Epithelial cell of proximal tubule (primary cell): ENCODE measurements around the gene PXYLP1. TPM values are rescaled to one million over a fixed set of nuclear protein-coding genes. Genes with fewer than 3 reads are reported as not detected.

ENCODE experiments used
- DNase-seq: peaks from one replicate; pipeline ENCODE4 v3.0.0-alpha.2; 2011; ENCODE audit warnings: low read depth
- H3K4me3 ChIP-seq: 2 replicates; pipeline ENCODE4 v1.5.1; 2011; ENCODE audit warnings: low read depth, mild to moderate bottlenecking, low read length
- total RNA-seq: library from RNA; depleted of rRNA; stranded (reverse); fragments of >200 nt; gene quantifications from 2 replicates; pipeline ENCODE4 v1.2.3, GENCODE V29; 2015
- TF ChIP-seq, protein P1 (sequence below): conservative IDR thresholded peaks from 2 replicates; pipeline ENCODE4 v1.5.1; 2012; ENCODE audit warnings: low read depth, mild to moderate bottlenecking, low read length

The PXYLP1 gene
- total RNA-seq, 1 donor from 2014 or later: 12.4 TPM

DNA sequence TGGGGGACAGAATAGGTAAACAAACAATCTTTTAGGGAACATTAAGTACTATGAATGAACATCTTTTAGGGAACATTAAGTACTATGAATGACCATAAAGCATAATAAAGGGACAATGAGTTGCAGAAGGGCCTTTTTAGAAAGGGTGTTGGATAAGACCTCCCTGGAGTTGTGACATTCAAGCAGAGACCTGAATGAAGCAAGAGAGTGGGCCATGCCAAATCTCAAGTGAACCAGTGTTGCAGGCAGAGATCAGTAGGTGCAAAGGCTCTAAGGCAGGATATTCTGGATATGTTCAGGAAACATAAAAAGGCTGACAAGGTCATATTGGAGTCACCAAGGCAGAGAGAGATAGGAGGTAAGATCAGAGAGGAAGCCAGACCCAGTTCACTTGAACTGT is 107.3 kb downstream of the PXYLP1 start:
- TF ChIP-seq, protein P1, sequence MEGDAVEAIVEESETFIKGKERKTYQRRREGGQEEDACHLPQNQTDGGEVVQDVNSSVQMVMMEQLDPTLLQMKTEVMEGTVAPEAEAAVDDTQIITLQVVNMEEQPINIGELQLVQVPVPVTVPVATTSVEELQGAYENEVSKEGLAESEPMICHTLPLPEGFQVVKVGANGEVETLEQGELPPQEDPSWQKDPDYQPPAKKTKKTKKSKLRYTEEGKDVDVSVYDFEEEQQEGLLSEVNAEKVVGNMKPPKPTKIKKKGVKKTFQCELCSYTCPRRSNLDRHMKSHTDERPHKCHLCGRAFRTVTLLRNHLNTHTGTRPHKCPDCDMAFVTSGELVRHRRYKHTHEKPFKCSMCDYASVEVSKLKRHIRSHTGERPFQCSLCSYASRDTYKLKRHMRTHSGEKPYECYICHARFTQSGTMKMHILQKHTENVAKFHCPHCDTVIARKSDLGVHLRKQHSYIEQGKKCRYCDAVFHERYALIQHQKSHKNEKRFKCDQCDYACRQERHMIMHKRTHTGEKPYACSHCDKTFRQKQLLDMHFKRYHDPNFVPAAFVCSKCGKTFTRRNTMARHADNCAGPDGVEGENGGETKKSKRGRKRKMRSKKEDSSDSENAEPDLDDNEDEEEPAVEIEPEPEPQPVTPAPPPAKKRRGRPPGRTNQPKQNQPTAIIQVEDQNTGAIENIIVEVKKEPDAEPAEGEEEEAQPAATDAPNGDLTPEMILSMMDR: no peak
- H3K4me3 ChIP-seq: no peak overlapping the region
- no peak for DNase-seq

DNA sequence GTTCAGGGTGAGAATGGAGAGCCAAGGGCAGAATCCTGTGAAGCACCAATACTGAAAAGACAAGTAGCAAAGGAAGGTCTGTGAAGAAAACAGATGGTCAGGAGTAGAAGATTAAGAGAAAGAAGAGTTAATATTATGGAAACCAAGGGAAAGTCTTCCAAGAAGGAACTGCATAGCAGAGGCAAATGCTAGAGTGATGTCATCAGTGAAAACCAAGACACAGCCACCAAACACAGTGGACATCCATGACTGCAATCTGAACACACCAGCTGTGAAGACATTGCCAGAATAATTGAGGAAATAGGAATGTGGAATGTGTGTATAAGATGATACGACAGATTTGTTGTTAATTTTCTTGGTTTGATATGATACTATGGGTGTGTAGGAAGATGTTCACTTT is 109.9 kb downstream of the PXYLP1 start:
- H3K4me3 ChIP-seq: no peak overlapping the region
- TF ChIP-seq, protein P1: no peak
- no peak for DNase-seq

DNA sequence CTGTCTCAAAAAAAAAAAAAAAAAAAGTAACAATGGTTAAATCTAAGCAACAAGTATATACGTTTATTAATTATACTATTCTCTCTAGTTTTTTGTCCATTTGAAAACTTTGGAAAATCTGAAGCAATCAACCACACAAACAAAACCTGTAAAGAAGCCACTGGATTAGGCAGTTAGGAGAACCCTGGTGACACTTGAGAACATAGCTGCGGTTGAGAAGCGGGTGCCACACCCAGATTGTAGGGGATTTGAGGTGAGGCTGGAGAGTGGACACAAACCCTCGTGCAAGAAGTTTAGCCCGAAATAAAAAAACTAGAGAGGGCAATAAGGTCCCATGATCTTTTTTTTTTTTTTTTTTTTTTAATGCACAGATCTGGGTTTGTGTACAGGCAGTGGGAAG is 110.8 kb downstream of the PXYLP1 start:
- H3K4me3 ChIP-seq: no peak overlapping the region
- no peak for DNase-seq
- TF ChIP-seq, protein P1: no peak

DNA sequence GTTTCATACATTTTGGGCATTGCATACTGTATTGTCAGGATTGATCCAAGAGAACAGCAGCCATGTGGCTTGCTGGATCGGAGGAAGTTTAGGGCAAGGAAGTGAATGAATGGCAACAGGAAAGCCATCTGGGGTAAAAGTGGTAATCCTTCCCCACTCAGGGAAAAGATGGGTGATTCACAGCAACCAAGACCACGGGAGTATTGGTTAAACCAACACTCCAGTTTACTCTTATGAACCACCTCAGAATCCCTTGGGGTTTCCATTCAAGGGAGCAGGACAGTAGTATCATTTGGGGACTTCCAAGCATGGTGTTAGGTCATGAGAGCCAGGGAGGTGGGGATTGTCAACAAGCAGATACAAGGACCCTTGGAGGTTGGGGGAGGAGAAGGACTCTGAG is 111.5 kb downstream of the PXYLP1 start:
- TF ChIP-seq, protein P1: no peak
- H3K4me3 ChIP-seq: no peak overlapping the region

DNA sequence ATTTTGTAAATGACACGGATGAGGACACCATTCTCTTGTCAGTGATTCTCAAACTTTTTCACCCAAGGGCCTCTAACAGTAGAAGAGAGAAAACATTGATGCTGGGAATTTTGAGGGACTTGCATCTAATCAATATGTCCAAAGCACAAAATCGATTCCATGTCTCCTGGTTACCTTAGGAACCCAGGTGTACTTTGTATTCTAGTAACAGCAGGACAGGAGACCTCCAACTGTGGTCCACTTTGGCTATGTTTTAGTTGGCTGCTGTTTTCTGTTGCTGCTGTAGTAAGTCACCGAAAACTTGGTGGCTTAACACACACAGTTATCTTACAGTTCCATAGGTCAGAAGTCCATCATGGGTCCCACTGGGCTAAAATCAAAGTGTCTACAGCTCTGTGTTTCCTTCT is 112.2 kb downstream of the PXYLP1 start:
- DNase-seq: no peak
- no peak overlapping the region for H3K4me3 ChIP-seq
- TF ChIP-seq, protein P1: no peak

More for the DNA sequence above, 111.5 kb downstream of the PXYLP1 start:
- DNase-seq: no peak

Other genes with a start within 250 kb of the PXYLP1 start
- 0.58 and 1.2 TPM in 2 replicates for gene SPSB4, start 180.5 kb upstream of the PXYLP1 start, total RNA-seq
- gene ZBTB38, start 136.7 kb downstream of the PXYLP1 start, total RNA-seq: 41.7 and 51.5 TPM in 2 replicates